ENCODE data around the gene TCF19. TPM values are rescaled to one million over a fixed set of nuclear protein-coding genes. Genes with fewer than 3 reads are reported as not detected.

The TCF19 gene
- total and polyA plus RNA-seq, 2 experiments from 2014 or later: 8.3 to 11.1 TPM

DNA sequence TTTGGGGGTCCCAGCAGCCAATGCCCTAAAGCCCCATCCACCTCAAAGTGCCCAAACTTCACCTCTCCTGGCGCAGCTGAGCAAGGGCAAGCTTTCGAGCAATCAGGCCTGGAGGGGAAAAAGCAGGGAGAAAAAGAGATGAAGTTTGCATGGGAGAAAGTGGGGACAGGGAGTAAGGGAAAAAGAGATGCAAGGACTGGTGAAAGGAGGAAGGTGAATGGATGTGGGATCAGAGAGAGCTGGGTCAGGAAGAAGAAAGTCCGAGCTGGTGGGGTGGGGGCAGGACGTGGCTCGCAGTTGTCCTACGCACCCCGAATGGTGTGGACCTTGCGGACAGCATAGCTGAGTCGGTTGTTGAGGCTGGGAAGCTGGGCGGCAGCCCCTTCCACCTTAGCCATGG, 13.0 kb upstream of the TCF19 start:
- no peak overlapping the region for H2AFZ ChIP-seq
- H3K4me3 ChIP-seq: no peak overlapping the region
- H3K4me3 Mint-ChIP-seq: no peak overlapping the region
- H3K4me1 Mint-ChIP-seq: peaks cover 19% of the 10 kb centered on the region
- H3K27me3 ChIP-seq (ENCODE audit: insufficient read depth): no peaks in the 10 kb centered on the region
- H3K79me2 ChIP-seq (replicated peaks; ENCODE audit: insufficient read depth): no peaks in the 10 kb centered on the region
- no peaks in the 10 kb centered on the region for H3F3A ChIP-seq (replicated peaks; ENCODE audit: low read depth)
- H3K4me1 ChIP-seq (ENCODE audit: insufficient read depth): no peaks in the 10 kb centered on the region; the same call in 1 of the 2 replicates
- no peak overlapping the region for H3K27ac Mint-ChIP-seq
- no peaks in the 10 kb centered on the region for H4K20me1 ChIP-seq (replicated peaks; ENCODE audit: insufficient read depth)
- peaks cover 8% of the 10 kb centered on the region for H3K27me3 Mint-ChIP-seq (ENCODE audit: insufficient read depth, low read depth, poor library complexity)
- peaks cover 7% of the 10 kb centered on the region for H3K36me3 ChIP-seq (ENCODE audit: insufficient read depth)
- DNase-seq (ENCODE audit: low spot score) (no peak), ATAC-seq (no peak)
- H3K27ac ChIP-seq (ENCODE audit: low read depth): no peak overlapping the region
- H3K4me2 ChIP-seq: no peak overlapping the region
- H3K36me3 Mint-ChIP-seq (ENCODE audit: low read depth): peaks cover 46% of the 10 kb centered on the region
- no peaks in the 10 kb centered on the region for H3K9me3 Mint-ChIP-seq
- no peaks in the 10 kb centered on the region for H3K9me2 ChIP-seq (ENCODE audit: insufficient read depth)
- TF ChIP-seq POLR2AphosphoS5 (IDR thresholded peaks at IDR 0.05; ENCODE audit: low read depth) (no peak), ZNF114 (CRISPR knock-in tag; IDR thresholded peaks at IDR 0.05) (no peak), ZNF331 (CRISPR knock-in tag; IDR thresholded peaks at IDR 0.05; ENCODE audit: low read depth) (no peak), JUNB (IDR thresholded peaks at IDR 0.05; ENCODE audit: unreplicated experiment) (no peak), EZH2phosphoT487 (IDR thresholded peaks at IDR 0.05; ENCODE audit: unreplicated experiment) (no peak), EZH2 (IDR thresholded peaks at IDR 0.05; ENCODE audit: low read depth, unreplicated experiment) (no peak), NANOG (IDR thresholded peaks at IDR 0.05; ENCODE audit: borderline replicate concordance) (no peak), STAT1 (IDR thresholded peaks at IDR 0.05; ENCODE audit: unreplicated experiment) (no peak), CREB1 (CRISPR knock-in tag; IDR thresholded peaks at IDR 0.05; ENCODE audit: low read depth) (no peak)
- TF ChIP-seq, protein P1, sequence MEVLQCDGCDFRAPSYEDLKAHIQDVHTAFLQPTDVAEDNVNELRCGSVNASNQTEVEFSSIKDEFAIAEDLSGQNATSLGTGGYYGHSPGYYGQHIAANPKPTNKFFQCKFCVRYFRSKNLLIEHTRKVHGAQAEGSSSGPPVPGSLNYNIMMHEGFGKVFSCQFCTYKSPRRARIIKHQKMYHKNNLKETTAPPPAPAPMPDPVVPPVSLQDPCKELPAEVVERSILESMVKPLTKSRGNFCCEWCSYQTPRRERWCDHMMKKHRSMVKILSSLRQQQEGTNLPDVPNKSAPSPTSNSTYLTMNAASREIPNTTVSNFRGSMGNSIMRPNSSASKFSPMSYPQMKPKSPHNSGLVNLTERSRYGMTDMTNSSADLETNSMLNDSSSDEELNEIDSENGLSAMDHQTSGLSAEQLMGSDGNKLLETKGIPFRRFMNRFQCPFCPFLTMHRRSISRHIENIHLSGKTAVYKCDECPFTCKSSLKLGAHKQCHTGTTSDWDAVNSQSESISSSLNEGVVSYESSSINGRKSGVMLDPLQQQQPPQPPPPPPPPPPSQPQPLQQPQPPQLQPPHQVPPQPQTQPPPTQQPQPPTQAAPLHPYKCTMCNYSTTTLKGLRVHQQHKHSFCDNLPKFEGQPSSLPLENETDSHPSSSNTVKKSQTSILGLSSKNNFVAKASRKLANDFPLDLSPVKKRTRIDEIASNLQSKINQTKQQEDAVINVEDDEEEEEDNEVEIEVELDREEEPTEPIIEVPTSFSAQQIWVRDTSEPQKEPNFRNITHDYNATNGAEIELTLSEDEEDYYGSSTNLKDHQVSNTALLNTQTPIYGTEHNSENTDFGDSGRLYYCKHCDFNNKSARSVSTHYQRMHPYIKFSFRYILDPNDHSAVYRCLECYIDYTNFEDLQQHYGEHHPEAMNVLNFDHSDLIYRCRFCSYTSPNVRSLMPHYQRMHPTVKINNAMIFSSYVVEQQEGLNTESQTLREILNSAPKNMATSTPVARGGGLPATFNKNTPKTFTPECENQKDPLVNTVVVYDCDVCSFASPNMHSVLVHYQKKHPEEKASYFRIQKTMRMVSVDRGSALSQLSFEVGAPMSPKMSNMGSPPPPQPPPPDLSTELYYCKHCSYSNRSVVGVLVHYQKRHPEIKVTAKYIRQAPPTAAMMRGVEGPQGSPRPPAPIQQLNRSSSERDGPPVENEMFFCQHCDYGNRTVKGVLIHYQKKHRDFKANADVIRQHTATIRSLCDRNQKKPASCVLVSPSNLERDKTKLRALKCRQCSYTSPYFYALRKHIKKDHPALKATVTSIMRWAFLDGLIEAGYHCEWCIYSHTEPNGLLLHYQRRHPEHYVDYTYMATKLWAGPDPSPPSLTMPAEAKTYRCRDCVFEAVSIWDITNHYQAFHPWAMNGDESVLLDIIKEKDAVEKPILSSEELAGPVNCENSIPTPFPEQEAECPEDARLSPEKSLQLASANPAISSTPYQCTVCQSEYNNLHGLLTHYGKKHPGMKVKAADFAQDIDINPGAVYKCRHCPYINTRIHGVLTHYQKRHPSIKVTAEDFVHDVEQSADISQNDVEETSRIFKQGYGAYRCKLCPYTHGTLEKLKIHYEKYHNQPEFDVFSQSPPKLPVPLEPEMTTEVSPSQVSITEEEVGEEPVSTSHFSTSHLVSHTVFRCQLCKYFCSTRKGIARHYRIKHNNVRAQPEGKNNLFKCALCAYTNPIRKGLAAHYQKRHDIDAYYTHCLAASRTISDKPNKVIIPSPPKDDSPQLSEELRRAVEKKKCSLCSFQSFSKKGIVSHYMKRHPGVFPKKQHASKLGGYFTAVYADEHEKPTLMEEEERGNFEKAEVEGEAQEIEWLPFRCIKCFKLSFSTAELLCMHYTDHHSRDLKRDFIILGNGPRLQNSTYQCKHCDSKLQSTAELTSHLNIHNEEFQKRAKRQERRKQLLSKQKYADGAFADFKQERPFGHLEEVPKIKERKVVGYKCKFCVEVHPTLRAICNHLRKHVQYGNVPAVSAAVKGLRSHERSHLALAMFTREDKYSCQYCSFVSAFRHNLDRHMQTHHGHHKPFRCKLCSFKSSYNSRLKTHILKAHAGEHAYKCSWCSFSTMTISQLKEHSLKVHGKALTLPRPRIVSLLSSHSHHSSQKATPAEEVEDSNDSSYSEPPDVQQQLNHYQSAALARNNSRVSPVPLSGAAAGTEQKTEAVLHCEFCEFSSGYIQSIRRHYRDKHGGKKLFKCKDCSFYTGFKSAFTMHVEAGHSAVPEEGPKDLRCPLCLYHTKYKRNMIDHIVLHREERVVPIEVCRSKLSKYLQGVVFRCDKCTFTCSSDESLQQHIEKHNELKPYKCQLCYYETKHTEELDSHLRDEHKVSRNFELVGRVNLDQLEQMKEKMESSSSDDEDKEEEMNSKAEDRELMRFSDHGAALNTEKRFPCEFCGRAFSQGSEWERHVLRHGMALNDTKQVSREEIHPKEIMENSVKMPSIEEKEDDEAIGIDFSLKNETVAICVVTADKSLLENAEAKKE (CRISPR knock-in tag; IDR thresholded peaks at IDR 0.05): no peak
- TF ChIP-seq, protein P2, sequence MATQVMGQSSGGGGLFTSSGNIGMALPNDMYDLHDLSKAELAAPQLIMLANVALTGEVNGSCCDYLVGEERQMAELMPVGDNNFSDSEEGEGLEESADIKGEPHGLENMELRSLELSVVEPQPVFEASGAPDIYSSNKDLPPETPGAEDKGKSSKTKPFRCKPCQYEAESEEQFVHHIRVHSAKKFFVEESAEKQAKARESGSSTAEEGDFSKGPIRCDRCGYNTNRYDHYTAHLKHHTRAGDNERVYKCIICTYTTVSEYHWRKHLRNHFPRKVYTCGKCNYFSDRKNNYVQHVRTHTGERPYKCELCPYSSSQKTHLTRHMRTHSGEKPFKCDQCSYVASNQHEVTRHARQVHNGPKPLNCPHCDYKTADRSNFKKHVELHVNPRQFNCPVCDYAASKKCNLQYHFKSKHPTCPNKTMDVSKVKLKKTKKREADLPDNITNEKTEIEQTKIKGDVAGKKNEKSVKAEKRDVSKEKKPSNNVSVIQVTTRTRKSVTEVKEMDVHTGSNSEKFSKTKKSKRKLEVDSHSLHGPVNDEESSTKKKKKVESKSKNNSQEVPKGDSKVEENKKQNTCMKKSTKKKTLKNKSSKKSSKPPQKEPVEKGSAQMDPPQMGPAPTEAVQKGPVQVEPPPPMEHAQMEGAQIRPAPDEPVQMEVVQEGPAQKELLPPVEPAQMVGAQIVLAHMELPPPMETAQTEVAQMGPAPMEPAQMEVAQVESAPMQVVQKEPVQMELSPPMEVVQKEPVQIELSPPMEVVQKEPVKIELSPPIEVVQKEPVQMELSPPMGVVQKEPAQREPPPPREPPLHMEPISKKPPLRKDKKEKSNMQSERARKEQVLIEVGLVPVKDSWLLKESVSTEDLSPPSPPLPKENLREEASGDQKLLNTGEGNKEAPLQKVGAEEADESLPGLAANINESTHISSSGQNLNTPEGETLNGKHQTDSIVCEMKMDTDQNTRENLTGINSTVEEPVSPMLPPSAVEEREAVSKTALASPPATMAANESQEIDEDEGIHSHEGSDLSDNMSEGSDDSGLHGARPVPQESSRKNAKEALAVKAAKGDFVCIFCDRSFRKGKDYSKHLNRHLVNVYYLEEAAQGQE (IDR thresholded peaks at IDR 0.05; ENCODE audit: unreplicated experiment): no peak
- TF ChIP-seq, protein P3, sequence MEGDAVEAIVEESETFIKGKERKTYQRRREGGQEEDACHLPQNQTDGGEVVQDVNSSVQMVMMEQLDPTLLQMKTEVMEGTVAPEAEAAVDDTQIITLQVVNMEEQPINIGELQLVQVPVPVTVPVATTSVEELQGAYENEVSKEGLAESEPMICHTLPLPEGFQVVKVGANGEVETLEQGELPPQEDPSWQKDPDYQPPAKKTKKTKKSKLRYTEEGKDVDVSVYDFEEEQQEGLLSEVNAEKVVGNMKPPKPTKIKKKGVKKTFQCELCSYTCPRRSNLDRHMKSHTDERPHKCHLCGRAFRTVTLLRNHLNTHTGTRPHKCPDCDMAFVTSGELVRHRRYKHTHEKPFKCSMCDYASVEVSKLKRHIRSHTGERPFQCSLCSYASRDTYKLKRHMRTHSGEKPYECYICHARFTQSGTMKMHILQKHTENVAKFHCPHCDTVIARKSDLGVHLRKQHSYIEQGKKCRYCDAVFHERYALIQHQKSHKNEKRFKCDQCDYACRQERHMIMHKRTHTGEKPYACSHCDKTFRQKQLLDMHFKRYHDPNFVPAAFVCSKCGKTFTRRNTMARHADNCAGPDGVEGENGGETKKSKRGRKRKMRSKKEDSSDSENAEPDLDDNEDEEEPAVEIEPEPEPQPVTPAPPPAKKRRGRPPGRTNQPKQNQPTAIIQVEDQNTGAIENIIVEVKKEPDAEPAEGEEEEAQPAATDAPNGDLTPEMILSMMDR (conservative IDR thresholded peaks at IDR 0.05; ENCODE audit: low read depth in 2 of 2): no peak
- TF ChIP-seq, protein P4, sequence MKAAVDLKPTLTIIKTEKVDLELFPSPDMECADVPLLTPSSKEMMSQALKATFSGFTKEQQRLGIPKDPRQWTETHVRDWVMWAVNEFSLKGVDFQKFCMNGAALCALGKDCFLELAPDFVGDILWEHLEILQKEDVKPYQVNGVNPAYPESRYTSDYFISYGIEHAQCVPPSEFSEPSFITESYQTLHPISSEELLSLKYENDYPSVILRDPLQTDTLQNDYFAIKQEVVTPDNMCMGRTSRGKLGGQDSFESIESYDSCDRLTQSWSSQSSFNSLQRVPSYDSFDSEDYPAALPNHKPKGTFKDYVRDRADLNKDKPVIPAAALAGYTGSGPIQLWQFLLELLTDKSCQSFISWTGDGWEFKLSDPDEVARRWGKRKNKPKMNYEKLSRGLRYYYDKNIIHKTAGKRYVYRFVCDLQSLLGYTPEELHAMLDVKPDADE (IDR thresholded peaks at IDR 0.05): no peak

All from GM23338 (cell line).